ENCODE measurements around the gene SLC25A42. TPM values are rescaled to one million over a fixed set of nuclear protein-coding genes. Genes with fewer than 3 reads are reported as not detected.

Gene SLC25A42
- total and polyA plus RNA-seq, 2 of the 4 experiments (the other 2 are of a cell fraction), result 2.0 to 9.9 TPM

DNA sequence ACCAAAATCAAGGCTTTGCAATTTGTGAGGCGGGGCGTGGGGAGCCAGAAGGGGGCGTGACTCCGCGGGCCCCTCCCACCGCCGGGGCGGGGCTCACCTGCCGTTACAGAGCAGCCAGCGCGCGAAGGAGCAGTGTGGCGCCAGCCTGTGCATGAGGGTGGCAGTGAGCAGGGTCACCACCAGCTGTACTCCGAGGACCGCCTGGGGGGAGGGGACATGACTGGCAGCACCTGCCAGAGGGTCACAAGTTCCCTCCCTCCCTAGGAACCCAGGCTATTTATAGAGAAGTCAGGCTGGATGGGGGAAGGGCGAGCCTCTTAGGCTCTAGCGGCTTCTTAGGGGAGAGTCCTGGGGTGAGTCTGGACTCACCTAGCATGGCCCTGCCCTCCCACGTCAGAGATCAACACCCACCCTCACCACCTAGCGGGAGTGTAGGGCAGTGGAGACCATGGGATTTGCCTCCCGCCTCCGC, 70.9 kb downstream of the SLC25A42 start:
- Histone ChIP-seq H4K20me1 (ENCODE audit: insufficient read depth, low read length) (peaks cover 7% of the 10 kb centered on the region), H2BK15ac (ENCODE audit: low read depth, low read length) (no peak overlapping the region), H2AK5ac (ENCODE audit: low read depth, low read length) (no peak overlapping the region), H3K9ac (ENCODE audit: low read depth, low read length) (no peak overlapping the region), H2AFZ (replicated peaks; ENCODE audit: low read length, poor library complexity) (no peak overlapping the region), H4K8ac (ENCODE audit: low read depth in 2 of 2, low read length in 2 of 2) (no peak overlapping the region), H3K27me3 (ENCODE audit: control insufficient read depth, insufficient read depth, low read length) (no peaks in the 10 kb centered on the region), H3K56ac (ENCODE audit: extremely low read depth, insufficient read depth, low read length) (no peak overlapping the region), H3K18ac (ENCODE audit: low read depth, low read length) (no peak overlapping the region), H2AK9ac (replicated peaks; ENCODE audit: low read depth, low read length, poor library complexity) (peak overlapping the region; percentile 50), H3K9me3 (ENCODE audit: control insufficient read depth, insufficient read depth, low read length) (peaks cover 11% of the 10 kb centered on the region), H2BK20ac (ENCODE audit: low read depth, low read length) (no peak overlapping the region), H3K79me1 (ENCODE audit: low read depth in 1 of 2, low read length in 2 of 2) (peaks cover 8 to 20% of the 10 kb centered on the region in 2 experiments; a peak in 3 of 4 replicates), H4K91ac (ENCODE audit: insufficient read depth, low read depth, low read length) (no peak overlapping the region), H3K14ac (replicated peaks; ENCODE audit: low read depth, low read length) (no peak overlapping the region), H3K27ac (ENCODE audit: insufficient read depth, low read length) (no peak overlapping the region), H3K4ac (ENCODE audit: low read depth, low read length) (no peak overlapping the region), H3K4me1 (ENCODE audit: control insufficient read depth, insufficient read depth, low read length) (peaks cover 6% of the 10 kb centered on the region; the same call in 1 of the 2 replicates), H3K4me2 (ENCODE audit: low read depth, low read length) (no peak overlapping the region), H2BK120ac (ENCODE audit: low read depth, low read length) (no peak overlapping the region), H2BK5ac (ENCODE audit: low read depth, low read length, poor library complexity, severe bottlenecking) (no peak overlapping the region), H3K23ac (ENCODE audit: low read depth, low read length) (no peak overlapping the region), H3K9me1 (ENCODE audit: insufficient read depth, low read length) (no peaks in the 10 kb centered on the region), H3K4me3 (ENCODE audit: insufficient read depth, low read depth, low read length) (no peak overlapping the region), H4K5ac (ENCODE audit: low read depth, low read length) (no peak overlapping the region), H3K36me3 (ENCODE audit: control insufficient read depth, insufficient read depth, low read length) (peaks cover 6% of the 10 kb centered on the region)
- POLR2A ChIA-PET (ENCODE audit: unreplicated experiment), result no interaction called here
- in situ Hi-C loops (cut with MboI; ENCODE audit: low sequenced_read_pairs) (no loop called here), intact Hi-C loops (cut with micrococcal nuclease) (no loop called here), dilution Hi-C loops (cut with HindIII; ENCODE audit: low sequenced_read_pairs, unreplicated experiment) (no loop called here)
- DNase-seq, result no peak
- WGBS, 2 experiments (ENCODE audit: extremely low coverage in 2 of 2, insufficient read length in 1 of 2), result 24% methylated on average over 8 of the region's 21 CpGs; no CpG with 5 or more reads in 1 of the 2 experiments
- TF ChIP-seq, protein P1, sequence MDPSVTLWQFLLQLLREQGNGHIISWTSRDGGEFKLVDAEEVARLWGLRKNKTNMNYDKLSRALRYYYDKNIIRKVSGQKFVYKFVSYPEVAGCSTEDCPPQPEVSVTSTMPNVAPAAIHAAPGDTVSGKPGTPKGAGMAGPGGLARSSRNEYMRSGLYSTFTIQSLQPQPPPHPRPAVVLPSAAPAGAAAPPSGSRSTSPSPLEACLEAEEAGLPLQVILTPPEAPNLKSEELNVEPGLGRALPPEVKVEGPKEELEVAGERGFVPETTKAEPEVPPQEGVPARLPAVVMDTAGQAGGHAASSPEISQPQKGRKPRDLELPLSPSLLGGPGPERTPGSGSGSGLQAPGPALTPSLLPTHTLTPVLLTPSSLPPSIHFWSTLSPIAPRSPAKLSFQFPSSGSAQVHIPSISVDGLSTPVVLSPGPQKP (IDR thresholded peaks at IDR 0.05; ENCODE audit: borderline replicate concordance, low read depth, low read length), result no peak
- no peak for TF ChIP-seq SMC3 (IDR thresholded peaks at IDR 0.05; ENCODE audit: low read depth, low read length)
- no peak for TF ChIP-seq MAZ (IDR thresholded peaks at IDR 0.05; ENCODE audit: borderline replicate concordance, low read depth, low read length)
- no peak for TF ChIP-seq BHLHE40 (IDR thresholded peaks at IDR 0.05; ENCODE audit: low read depth, low read length)
- TF ChIP-seq RCOR1 (IDR thresholded peaks at IDR 0.05; ENCODE audit: insufficient replicate concordance, low read length), result no peak
- no peak for TF ChIP-seq USF2 (IDR thresholded peaks at IDR 0.05; ENCODE audit: low read depth, low read length)
- TF ChIP-seq RAD21 (IDR thresholded peaks at IDR 0.05; ENCODE audit: low read length), result no peak
- TF ChIP-seq FOS (IDR thresholded peaks at IDR 0.05; ENCODE audit: low read depth, low read length), result no peak
- TF ChIP-seq POLR2A (IDR thresholded peaks at IDR 0.05; ENCODE audit: low read depth, low read length), result no peak
- no peak for TF ChIP-seq MXI1 (IDR thresholded peaks at IDR 0.05; ENCODE audit: borderline replicate concordance, low read depth, low read length)
- TF ChIP-seq CEBPB (IDR thresholded peaks at IDR 0.05; ENCODE audit: low read depth, low read length), result no peak
- TF ChIP-seq CTCF (conservative IDR thresholded peaks at IDR 0.05; ENCODE audit: low read depth, low read length), result no peak
- no TSS peak for BruUV-seq (replicated peaks)
- no peak for ATAC-seq (ENCODE audit: low read depth)
- CTCF ChIA-PET, result no interaction called here
